ENCODE measurements around the gene FRAS1. TPM values are rescaled to one million over a fixed set of nuclear protein-coding genes. Genes with fewer than 3 reads are reported as not detected.

The FRAS1 gene
- total RNA-seq, 4 donors from 2014 or later = 3.1 to 11.4 (median 6.7) TPM

- no peak overlapping the region for H3K4me3 ChIP-seq
- DNase-seq = no peak
- TF ChIP-seq CTCF (IDR thresholded peaks at IDR 0.05) (no peak), POLR2A (IDR thresholded peaks at IDR 0.05) (no peak)
- intact Hi-C loops (cut with DNase I) = no loop called here
- peaks cover 0 to 12% (median 0%) of the 10 kb centered on the region in 3 donors for H3K36me3 ChIP-seq
- WGBS, 2 donors = 33 to 44% methylated on average over 2 of the region's 2 CpGs
- peak overlapping the region in 3 of 4 donors; percentile 21 to 41 (median 37) for H3K27ac ChIP-seq
- no peaks in the 10 kb centered on the region for H3K27me3 ChIP-seq
- H3K4me1 ChIP-seq = peaks cover 0 to 38% (median 7%) of the 10 kb centered on the region in 3 donors
- H3K9me3 ChIP-seq = no peaks in the 10 kb centered on the region
Observed at GRCh38 chr4:78417603-78418002, 360.5 kb downstream of the FRAS1 start.

GRCh38 chr4:78418406-78418805 lies 361.3 kb downstream of the FRAS1 start:
- Histone ChIP-seq H3K4me1 (peaks cover 0 to 38% (median 7%) of the 10 kb centered on the region in 3 donors), H3K27ac (no peak overlapping the region), H3K4me3 (no peak overlapping the region), H3K27me3 (no peaks in the 10 kb centered on the region), H3K9me3 (no peaks in the 10 kb centered on the region), H3K36me3 (peaks cover 0 to 12% (median 0%) of the 10 kb centered on the region in 3 donors)
- no peak for DNase-seq
- 67 to 84% methylated on average over 6 of the region's 6 CpGs for WGBS, 2 donors
- intact Hi-C loops (cut with DNase I) = no loop called here
- no peak for TF ChIP-seq CTCF (IDR thresholded peaks at IDR 0.05)
- TF ChIP-seq POLR2A (IDR thresholded peaks at IDR 0.05) = no peak

- Histone ChIP-seq H3K4me1 (peaks cover 0 to 2% (median 0%) of the 10 kb centered on the region in 3 donors), H3K27me3 (no peaks in the 10 kb centered on the region), H3K9me3 (no peaks in the 10 kb centered on the region), H3K4me3 (no peak overlapping the region), H3K36me3 (peaks cover 0 to 12% (median 0%) of the 10 kb centered on the region in 3 donors), H3K27ac (no peak overlapping the region)
- no peak for TF ChIP-seq POLR2A (IDR thresholded peaks at IDR 0.05)
- TF ChIP-seq CTCF (IDR thresholded peaks at IDR 0.05) = no peak
- intact Hi-C loops (cut with DNase I) = no loop called here
- 86 to 88% methylated on average over 9 of the region's 9 CpGs for WGBS, 2 donors
- DNase-seq = no peak
Observed at GRCh38 chr4:78423790-78424189, 366.7 kb downstream of the FRAS1 start.

- no peak for DNase-seq
- no peaks in the 10 kb centered on the region for H3K4me1 ChIP-seq
- no peak for TF ChIP-seq CTCF (IDR thresholded peaks at IDR 0.05)
- no peak for TF ChIP-seq POLR2A (IDR thresholded peaks at IDR 0.05)
- no peak overlapping the region for H3K27ac ChIP-seq
- H3K9me3 ChIP-seq = no peaks in the 10 kb centered on the region
- H3K36me3 ChIP-seq = peaks cover 0 to 12% (median 0%) of the 10 kb centered on the region in 3 donors
- H3K4me3 ChIP-seq = no peak overlapping the region
- H3K27me3 ChIP-seq = no peaks in the 10 kb centered on the region
- intact Hi-C loops (cut with DNase I) = no loop called here
Observed at GRCh38 chr4:78424461-78424860, 367.3 kb downstream of the FRAS1 start.

GRCh38 chr4:78426972-78427371 lies 369.8 kb downstream of the FRAS1 start:
- no peak for DNase-seq
- WGBS, 2 donors = 63 to 95% methylated on average over 2 of the region's 2 CpGs
- no peak overlapping the region for H3K4me3 ChIP-seq
- H3K27ac ChIP-seq = no peak overlapping the region
- H3K9me3 ChIP-seq = no peaks in the 10 kb centered on the region
- no peaks in the 10 kb centered on the region for H3K4me1 ChIP-seq
- H3K36me3 ChIP-seq = peaks cover 0 to 10% (median 0%) of the 10 kb centered on the region in 3 donors
- no peaks in the 10 kb centered on the region for H3K27me3 ChIP-seq
- TF ChIP-seq POLR2A (IDR thresholded peaks at IDR 0.05) (no peak), CTCF (IDR thresholded peaks at IDR 0.05) (no peak)
- intact Hi-C loops (cut with DNase I) = no loop called here
